ENCODE data around the gene LDLRAD3.

Gene LDLRAD3

GRCh38 chr11:35933320-35933871 is 10.5 kb upstream of the LDLRAD3 start:
- TF ChIP-seq, protein P1, sequence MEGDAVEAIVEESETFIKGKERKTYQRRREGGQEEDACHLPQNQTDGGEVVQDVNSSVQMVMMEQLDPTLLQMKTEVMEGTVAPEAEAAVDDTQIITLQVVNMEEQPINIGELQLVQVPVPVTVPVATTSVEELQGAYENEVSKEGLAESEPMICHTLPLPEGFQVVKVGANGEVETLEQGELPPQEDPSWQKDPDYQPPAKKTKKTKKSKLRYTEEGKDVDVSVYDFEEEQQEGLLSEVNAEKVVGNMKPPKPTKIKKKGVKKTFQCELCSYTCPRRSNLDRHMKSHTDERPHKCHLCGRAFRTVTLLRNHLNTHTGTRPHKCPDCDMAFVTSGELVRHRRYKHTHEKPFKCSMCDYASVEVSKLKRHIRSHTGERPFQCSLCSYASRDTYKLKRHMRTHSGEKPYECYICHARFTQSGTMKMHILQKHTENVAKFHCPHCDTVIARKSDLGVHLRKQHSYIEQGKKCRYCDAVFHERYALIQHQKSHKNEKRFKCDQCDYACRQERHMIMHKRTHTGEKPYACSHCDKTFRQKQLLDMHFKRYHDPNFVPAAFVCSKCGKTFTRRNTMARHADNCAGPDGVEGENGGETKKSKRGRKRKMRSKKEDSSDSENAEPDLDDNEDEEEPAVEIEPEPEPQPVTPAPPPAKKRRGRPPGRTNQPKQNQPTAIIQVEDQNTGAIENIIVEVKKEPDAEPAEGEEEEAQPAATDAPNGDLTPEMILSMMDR (IDR thresholded peaks at IDR 0.05; ENCODE audit: borderline replicate concordance, control extremely low read depth, extremely low read depth, insufficient read depth, missing control alignments) = no peak
- in situ Hi-C loops (cut with MboI; ENCODE audit: low sequenced_read_pairs, unreplicated experiment) = no loop called here
- no peak for DNase-seq (ENCODE audit: low spot score)

DNA sequence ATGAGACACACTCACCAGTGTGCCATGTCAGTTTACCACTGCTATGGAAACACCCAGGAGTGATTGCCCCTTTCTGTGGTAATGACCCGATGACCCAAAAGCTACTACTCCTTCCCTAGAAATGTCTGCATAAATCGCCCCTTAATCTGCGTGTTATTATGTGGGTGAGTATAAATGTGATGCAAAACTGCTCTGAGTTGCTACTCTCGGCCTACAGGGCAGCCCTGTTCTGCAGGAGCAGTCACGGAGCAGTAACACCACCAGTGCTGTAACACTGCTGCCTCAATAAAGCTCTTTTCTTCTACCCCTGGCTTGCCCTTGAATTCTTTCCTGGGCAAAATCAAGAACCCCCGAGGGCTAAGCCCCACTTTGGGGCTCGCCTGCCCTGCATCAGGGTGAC is 9.6 kb upstream of the LDLRAD3 start:
- TF ChIP-seq, protein P1 (IDR thresholded peaks at IDR 0.05; ENCODE audit: borderline replicate concordance, control extremely low read depth, extremely low read depth, insufficient read depth, missing control alignments) = no peak
- no peak for DNase-seq (ENCODE audit: low spot score)
- in situ Hi-C loops (cut with MboI; ENCODE audit: low sequenced_read_pairs, unreplicated experiment) = no loop called here

GRCh38 chr11:35934981-35935380 is 8.9 kb upstream of the LDLRAD3 start:
- TF ChIP-seq, protein P1 (IDR thresholded peaks at IDR 0.05; ENCODE audit: borderline replicate concordance, control extremely low read depth, extremely low read depth, insufficient read depth, missing control alignments) = no peak
- no peak for DNase-seq (ENCODE audit: low spot score)
- in situ Hi-C loops (cut with MboI; ENCODE audit: low sequenced_read_pairs, unreplicated experiment) = no loop called here

- DNase-seq (ENCODE audit: low spot score) = no peak
- TF ChIP-seq, protein P1 (IDR thresholded peaks at IDR 0.05; ENCODE audit: borderline replicate concordance, control extremely low read depth, extremely low read depth, insufficient read depth, missing control alignments) = no peak
- in situ Hi-C loops (cut with MboI; ENCODE audit: low sequenced_read_pairs, unreplicated experiment) = no loop called here
Observed at GRCh38 chr11:35935390-35935789, 8.5 kb upstream of the LDLRAD3 start.

DNA sequence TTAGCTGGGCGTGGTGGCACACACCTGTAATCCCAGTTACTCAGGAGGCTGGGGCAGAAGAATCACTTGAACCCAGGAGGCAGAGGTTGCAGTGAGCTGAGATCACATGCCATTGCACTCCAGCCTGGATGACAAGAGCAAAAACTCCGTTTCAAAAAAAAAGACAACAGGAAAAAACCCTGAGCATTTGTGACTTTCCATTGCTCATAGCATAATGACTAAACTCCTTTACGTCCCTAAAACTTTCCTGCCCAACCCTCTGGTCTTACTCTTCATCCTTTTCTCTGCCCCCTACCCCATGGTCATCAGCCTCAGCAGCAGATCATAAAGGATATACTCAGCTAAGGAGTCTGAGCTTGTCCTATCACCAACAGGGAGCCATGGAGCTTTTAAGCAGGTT is 6.8 kb upstream of the LDLRAD3 start:
- no peak for DNase-seq (ENCODE audit: low spot score)
- TF ChIP-seq, protein P1 (IDR thresholded peaks at IDR 0.05; ENCODE audit: borderline replicate concordance, control extremely low read depth, extremely low read depth, insufficient read depth, missing control alignments) = no peak
- in situ Hi-C loops (cut with MboI; ENCODE audit: low sequenced_read_pairs, unreplicated experiment) = no loop called here

DNA sequence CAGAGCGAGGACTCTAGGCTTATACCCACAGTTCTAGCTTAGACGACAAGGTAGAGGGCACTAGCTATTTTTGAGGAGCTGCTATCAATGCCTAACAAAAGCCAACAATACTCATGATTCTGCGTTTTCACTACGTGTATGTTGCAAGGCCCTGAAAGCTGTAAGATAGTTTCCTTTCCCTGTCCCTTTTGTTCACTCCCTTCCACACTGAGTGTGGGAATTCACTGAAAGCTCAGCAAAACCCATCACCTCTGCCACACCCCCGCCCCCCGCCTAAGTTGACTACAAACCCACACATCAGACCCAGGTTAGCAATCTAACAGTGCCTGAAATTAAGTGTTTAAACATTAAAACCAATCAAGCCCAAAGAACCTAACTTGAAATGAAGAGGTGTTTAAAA is 6.2 kb upstream of the LDLRAD3 start:
- TF ChIP-seq, protein P1 (IDR thresholded peaks at IDR 0.05; ENCODE audit: borderline replicate concordance, control extremely low read depth, extremely low read depth, insufficient read depth, missing control alignments) = no peak
- in situ Hi-C loops (cut with MboI; ENCODE audit: low sequenced_read_pairs, unreplicated experiment) = no loop called here
- DNase-seq (ENCODE audit: low spot score) = no peak

Measured in GM13976 (cell line).